NCI-H1694 treated with DMSO at 0.1 percent for 48 hours (cell line): ENCODE measurements around the gene EPS8.

Source experiments
- DNase-seq: peaks from one replicate; lab custom pipeline; 2025; lab: John Stamatoyannopoulos, UW

Gene EPS8

GRCh38 chr12:15601210-15601800 is 187.9 kb downstream of the EPS8 start:
- no peak for DNase-seq

DNA sequence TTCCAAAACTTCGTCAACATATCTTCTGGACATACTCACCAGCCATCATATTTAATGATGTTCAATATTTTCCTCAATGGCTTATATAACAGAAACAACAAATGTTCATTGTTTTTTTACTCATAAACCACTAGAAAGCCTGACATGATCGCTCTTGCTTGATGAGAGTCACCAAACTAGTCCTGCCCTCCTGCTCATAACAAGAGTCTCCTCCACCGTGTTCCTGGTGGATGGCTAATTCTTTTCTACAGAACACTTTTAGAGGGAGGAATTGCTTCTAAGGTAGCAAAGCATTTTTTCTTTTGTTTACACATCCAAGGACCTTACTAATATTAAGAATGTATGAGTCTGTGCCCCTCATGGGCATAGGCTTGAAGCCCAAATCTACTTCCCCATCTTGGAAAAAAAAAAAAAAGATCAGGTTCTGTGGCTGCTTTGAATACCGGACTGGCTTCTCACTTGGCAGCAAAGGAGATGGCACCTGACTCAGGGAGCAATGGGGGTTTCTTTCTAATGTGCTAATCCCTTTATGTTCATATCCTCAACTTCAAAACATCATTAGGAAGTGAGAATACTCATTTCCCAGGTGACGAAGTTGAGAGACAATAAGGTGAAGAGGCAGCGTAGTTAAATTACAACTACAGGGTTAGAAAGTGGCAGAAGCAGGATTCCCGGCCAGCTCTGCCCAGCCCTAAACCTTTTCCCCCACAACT is 188.8 kb downstream of the EPS8 start:
- no peak for DNase-seq

DNA sequence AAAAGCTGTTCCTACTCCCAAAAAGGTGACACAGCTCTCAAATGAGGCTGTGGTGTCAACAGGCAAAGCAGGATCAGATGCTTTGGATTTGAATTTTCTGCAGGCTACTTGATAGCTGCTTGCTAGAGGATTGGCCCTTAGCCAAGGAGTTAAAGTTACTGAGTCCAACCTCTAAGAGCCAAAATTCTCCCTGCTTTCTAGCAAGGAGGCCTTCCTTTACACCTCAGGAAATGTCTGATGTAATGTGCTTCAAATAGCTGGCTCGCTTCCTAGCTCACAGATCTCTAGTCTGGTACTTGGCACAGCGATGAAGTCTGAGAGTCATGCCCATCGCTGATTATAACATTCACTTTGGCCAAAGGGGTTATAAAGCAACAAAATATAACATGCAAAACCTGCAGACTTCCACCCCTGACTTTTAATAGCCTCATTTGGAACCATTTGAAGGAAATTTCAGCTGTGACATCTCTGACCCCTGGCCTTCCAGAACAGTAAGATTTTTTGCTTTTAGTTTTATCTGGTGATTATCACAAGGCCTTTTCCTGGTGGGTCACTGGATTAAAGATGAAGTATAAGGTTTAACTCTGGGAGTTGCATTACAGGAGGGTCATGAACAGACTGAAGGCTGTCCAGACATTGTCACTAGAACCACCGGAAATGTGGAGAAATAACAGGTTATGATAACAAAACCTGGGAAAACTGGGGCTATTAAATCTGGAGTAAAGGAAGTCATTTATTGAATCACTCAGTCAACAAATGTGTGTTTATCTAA is 189.7 kb downstream of the EPS8 start:
- DNase-seq: no peak

DNA sequence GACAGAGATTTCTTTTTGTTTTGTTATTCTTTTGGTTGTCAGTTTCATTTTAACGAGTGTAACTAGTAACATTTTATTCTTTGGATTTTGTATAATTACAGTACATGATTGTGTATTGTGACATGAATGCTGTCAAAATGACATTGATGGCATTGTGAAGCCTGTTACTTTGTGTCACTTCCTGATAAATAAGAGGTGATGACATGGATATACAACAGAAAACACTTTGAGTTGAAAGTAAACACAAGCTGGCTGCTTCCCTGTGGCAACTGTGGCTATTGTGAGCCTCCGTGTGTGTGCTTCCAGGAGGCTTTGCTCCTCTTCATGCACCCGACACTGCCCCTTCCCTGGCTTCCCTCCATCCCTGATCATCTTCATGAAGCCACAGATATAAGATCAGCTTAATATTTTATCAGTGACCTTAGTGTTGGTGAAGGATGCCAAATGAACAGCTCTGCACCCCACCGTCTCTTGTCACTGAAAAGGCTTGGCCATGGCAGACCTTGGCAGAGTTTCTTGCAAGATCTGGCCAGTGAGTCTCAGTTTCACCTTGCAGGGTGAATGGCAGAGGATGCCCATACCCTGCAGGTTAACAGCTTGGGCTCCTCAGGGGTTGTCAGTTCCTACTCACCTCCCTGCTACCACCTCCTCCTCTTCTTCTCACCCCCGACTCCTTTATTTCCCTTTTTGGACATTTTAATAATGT is 191.9 kb downstream of the EPS8 start:
- no peak for DNase-seq

- no peak for DNase-seq
These were observed 193.0 kb downstream of the EPS8 start for GRCh38 chr12:15596174-15596573.

DNA sequence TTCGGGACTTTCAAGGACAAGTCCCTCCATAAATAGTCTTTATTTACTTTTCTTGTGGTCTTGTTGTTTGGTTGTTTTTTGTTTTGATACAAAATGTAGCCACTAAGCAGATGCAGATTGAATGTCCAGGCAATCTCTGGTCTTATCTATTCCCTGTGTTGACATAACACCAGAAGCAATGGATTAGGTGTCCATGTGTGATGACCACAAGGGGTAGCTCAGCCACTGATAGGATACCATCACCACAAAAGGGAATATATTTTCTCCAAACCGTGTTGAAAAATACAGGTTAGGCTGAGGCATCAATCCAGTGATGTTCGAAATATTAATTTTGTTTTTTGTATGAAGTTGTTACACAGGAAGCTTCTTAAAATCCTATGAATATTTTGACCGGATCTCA is 196.3 kb downstream of the EPS8 start:
- DNase-seq: no peak

- DNase-seq: no peak
These were observed 197.4 kb downstream of the EPS8 start for GRCh38 chr12:15591811-15592210.

- peak; percentile 90 for DNase-seq
These were observed 198.9 kb downstream of the EPS8 start for GRCh38 chr12:15590180-15590826.

- DNase-seq: no peak
These were observed 199.7 kb downstream of the EPS8 start for GRCh38 chr12:15589328-15590032.

DNA sequence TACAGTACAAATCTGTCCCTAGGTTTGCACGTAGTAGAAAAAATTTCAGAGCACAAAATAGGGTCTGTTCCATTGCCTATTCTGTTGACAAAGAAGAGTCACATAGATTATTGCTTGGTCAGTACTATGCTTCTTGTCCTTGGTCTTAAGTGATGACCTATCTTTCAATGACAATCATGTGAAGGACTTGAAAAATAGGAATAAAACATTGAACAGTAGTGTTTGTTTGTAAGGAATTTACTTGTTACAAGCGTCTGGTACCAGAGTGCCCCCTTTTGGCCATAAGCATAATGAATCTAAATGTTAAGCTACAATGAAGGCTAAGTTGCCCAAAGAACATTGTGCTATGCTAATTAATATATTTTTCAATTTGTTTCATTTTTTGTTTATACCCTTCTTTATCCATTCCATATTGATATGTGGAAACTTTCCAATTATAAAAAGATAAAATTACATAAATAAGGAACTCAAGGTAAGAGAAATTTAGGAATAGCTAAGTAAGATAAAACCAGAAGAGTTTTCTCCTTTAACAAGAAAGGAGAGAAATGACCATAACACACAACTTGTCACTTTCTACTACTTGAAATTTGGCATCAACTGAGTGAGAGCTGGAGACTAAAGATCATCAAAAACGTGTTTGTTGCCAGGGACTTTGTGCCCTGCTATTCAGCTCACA is 204.7 kb downstream of the EPS8 start:
- DNase-seq: peak; percentile 76

- DNase-seq: no peak
These were observed 205.4 kb downstream of the EPS8 start for GRCh38 chr12:15583804-15584203.

GRCh38 chr12:15581006-15581405 is 208.2 kb downstream of the EPS8 start:
- DNase-seq: no peak

DNA sequence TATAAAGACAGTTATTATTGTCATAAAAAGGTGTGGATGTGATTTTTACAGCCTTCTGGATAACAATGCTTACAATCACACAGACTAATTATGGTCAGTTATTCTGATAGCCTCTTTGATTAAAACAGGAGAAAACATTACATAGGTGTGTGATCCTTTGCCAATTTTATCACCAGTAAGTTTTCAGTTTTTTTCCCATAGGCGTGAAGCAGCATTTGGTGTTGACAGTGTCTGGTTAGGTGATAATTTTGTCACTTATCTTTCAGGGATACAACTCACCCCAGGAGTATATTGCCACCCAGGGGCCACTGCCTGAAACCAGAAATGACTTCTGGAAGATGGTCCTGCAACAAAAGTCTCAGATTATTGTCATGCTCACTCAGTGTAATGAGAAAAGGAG is 208.8 kb downstream of the EPS8 start:
- no peak for DNase-seq

- peak; percentile 3 for DNase-seq
These were observed 213.3 kb downstream of the EPS8 start for GRCh38 chr12:15575671-15576541.

DNA sequence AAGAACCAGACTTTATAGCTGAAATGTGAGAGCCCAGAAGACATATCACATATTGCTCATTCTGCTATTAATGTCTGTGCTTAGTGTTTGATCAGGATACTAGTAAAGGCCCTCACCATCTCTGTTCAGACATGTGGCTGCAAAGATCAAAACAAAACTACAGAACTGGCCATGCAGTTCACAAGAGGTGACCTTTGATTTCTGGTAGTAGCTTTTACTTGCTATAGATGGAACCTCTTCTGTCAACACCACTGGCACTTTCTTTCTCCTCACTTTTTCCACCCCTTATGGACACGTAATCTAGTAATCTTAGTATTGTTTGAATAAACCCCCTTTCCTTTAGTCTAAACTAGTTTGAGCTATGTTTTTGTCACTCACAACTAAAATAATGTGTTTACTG is 214.8 kb downstream of the EPS8 start:
- no peak for DNase-seq
